NCI-H2081 treated with DMSO at 0.1 percent for 48 hours (cell line): Measurements from ENCODE around the gene C18orf54.

Source experiments
- DNase-seq: peaks from one replicate; lab custom pipeline; 2025; lab: John Stamatoyannopoulos, UW

C18orf54 gene

DNA sequence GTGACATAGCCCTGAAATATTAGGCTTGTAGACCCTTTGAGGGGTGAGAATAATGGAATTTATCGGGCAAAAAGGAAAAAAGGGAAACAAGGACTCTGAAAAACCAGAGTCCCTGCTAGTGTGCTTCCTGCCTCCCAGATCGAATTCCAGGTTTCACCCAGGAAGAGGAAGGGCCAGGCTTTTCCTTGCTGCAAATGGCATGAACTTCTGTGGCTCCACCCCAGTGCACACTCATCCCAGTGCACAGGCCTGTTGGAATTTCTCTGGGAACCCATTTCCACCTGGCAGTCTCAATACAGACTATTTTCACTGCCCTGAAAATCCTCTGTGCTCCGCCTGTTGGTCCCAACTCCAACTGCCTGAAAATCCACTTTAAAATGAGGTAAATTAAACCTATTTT lies 29.9 kb downstream of the C18orf54 start:
- no peak for DNase-seq

DNA sequence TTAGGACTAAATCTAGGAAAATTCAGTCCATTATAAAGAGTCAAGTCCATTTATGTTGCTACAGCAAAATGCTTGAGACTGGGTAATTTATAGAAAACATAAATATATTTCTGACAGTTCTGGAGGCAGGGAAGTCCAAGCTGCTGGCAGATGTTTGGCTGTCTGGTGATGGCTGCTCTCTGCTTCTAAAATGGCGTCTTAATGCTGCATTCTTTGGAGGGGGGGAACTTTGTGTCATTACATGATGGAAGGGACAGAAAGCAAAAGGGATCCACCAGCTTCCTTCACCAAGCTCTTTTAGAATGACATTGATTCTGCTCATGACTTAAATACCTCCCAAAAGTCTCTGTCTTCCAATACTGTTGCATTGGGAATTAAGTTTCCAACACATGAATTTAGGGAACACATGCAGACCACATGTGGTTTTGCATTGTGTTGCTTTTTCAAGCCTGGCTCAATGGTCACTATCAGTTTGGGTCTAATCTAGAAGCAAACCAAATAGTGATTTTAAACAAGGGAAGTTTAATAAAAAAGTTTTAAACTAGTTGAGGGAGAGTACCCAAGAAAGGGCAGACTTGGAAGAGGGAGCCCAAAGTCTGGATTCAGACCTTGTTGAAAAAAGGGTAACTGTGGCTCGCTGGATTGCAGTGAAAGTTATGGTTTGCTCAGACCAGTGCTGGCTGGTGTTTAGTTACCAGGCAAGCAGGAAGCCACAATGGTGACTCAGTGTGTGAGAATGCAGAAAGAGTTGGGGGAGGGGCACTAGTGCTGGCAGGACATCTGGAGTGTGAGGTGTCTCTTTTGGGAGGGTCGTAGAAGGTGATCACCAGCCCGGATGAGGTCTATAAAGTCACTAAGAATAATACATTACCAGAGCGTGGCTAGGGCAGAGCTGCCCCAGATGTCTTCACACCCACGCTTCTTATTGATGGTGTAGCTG lies 30.8 kb downstream of the C18orf54 start:
- no peak for DNase-seq

DNA sequence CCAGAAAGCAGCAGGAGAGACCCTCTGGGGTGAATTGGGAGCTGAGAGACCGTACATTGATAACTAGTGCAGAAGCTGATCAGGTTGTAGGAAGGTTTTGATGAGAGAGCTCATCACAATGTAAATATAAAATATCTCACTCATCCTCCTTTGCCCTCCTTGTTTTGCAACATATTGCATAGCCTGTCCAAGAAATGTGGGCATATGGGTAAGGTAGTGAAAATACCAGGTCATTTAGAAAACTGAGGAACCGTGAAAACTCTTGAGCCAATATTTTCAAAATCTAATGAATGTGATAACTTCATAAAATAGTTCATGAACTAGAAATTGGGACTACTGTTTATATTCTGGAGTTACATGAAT lies 31.4 kb downstream of the C18orf54 start:
- DNase-seq, result no peak

DNA sequence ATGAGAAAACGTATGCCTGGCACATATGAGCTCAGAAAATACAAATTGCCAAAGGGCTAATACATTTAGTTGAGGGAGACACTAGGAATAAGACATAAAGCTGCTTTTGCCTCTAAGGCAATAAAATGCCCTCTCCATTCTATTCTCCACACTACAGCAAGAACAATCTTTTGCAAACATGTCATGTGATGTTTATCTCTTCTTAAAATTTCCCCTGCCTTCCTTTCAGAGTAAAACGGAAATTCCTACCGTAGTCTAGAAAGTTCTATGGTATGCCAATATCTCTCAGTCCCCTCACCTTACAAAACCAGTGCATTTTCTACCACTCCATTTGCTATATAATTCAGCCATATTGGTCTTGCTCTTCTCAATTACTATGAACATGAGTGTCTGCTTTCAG lies 33.1 kb downstream of the C18orf54 start:
- no peak for DNase-seq

DNA sequence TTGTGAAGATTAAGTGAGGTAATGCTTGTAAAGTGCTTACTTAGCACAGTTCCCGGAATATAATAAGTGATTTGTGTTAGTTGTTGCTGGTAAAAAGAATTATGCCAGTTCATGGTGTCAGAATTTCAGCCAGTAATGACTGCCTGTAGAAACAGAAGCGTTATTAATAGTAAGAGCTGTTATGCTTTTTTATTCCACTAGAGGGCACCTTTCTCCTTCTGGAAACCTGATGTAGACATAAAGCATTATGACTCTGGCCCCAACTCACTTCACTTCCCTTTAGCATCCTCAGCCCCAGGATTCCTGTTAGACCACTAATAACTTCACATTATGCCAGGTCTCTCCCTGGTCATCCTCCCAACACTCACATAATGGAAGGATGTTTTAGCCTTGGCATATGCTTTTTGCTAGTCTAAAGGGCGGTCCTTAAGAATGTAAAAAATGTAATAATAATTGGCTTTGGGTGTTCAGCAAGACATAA lies 34.9 kb downstream of the C18orf54 start:
- no peak for DNase-seq

GRCh38 chr18:54393648-54394294 lies 36.1 kb downstream of the C18orf54 start:
- DNase-seq, result no peak

DNA sequence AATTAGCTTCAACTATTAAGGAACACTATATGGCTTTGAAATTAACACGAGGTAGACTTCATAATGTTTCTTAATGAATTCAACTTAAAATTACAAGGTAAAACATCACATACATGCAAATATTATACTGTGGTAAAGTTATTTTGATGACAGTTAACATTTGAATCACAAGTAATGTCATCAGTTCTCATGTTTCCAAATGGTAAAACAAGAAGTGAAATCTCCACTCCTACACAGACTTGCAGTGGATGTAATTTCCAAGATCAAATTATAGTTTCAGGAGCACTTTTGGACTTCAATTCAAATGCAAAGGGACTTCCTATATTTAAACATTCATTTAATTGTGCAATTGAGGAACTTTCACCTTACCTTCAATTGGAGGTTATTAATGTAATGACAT lies 39.1 kb downstream of the C18orf54 start:
- no peak for DNase-seq

- no peak for DNase-seq
Observed at GRCh38 chr18:54405290-54405689, 47.6 kb downstream of the C18orf54 start.

- no peak for DNase-seq
Observed at GRCh38 chr18:54411781-54412180, 54.1 kb downstream of the C18orf54 start.

DNA sequence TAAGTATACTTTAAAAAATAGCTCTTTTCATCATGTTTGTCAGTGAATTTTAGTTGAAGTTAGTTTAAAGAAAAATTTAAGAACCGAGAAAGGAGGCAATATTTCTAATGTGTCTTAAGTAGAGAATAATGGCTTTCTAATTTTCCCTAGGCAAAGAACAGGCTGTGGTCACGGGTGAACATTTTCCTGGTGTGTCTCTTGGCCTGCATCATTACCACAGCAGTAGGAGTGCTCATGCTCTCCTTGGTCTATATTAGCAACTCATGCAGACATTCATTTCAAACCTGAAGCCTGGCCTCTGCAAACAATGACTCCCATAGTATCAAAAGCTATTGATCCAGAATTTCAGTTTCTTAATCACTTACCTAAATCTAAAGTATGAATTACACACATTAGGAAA lies 57.4 kb downstream of the C18orf54 start:
- DNase-seq, result no peak

- DNase-seq, result no peak
Observed at GRCh38 chr18:54416436-54416835, 58.7 kb downstream of the C18orf54 start.

DNA sequence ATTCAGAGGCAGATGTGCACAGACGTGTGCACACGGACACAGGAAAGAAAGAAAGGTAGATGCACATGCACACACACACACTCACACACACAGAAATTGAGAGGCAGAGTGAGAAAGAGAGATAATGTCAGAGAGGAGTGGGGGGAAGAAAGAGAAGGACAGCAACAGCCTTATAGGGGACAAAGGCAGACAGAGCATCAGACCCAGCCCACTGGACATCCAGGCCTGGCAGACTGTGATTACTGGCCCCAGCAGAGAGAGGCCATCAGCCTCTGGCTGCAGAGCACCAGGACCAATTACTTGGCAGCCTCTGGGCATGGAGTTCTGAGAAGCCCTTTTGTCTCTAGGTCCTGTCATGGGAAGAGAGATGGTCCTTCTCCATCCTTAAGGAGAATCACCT lies 66.1 kb downstream of the C18orf54 start:
- DNase-seq, result no peak

GRCh38 chr18:54426085-54426665 lies 68.5 kb downstream of the C18orf54 start:
- DNase-seq, result no peak
